22Rv1 (cell line): ENCODE measurements around the gene GALR3.
A peak's percentile ranks its signal among the peaks of the same experiment; 100 is the strongest.

Source experiments
- H3K27ac ChIP-seq: fragments of 450-650 bp; 2 replicates; pipeline ENCODE4 v1.5.1; 2017
- ZFX ChIP-seq: fragments of 450-650 bp; IDR thresholded peaks from 2 replicates; pipeline ENCODE4 v1.6.1; 2017; ENCODE audit warnings: antibody characterized with exemption, borderline replicate concordance
- TF ChIP-seq, protein P1 (sequence below): fragments of 450-650 bp; IDR thresholded peaks from 2 replicates; pipeline ENCODE4 v1.5.1; 2017; ENCODE audit warnings: mild to moderate bottlenecking

Gene GALR3

GRCh38 chr22:37781434-37782059 lies 41.6 kb upstream of the GALR3 start:
- TF ChIP-seq, protein P1, sequence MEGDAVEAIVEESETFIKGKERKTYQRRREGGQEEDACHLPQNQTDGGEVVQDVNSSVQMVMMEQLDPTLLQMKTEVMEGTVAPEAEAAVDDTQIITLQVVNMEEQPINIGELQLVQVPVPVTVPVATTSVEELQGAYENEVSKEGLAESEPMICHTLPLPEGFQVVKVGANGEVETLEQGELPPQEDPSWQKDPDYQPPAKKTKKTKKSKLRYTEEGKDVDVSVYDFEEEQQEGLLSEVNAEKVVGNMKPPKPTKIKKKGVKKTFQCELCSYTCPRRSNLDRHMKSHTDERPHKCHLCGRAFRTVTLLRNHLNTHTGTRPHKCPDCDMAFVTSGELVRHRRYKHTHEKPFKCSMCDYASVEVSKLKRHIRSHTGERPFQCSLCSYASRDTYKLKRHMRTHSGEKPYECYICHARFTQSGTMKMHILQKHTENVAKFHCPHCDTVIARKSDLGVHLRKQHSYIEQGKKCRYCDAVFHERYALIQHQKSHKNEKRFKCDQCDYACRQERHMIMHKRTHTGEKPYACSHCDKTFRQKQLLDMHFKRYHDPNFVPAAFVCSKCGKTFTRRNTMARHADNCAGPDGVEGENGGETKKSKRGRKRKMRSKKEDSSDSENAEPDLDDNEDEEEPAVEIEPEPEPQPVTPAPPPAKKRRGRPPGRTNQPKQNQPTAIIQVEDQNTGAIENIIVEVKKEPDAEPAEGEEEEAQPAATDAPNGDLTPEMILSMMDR: peak; percentile 36
- TF ChIP-seq ZFX: no peak
- no peak overlapping the region for H3K27ac ChIP-seq

DNA sequence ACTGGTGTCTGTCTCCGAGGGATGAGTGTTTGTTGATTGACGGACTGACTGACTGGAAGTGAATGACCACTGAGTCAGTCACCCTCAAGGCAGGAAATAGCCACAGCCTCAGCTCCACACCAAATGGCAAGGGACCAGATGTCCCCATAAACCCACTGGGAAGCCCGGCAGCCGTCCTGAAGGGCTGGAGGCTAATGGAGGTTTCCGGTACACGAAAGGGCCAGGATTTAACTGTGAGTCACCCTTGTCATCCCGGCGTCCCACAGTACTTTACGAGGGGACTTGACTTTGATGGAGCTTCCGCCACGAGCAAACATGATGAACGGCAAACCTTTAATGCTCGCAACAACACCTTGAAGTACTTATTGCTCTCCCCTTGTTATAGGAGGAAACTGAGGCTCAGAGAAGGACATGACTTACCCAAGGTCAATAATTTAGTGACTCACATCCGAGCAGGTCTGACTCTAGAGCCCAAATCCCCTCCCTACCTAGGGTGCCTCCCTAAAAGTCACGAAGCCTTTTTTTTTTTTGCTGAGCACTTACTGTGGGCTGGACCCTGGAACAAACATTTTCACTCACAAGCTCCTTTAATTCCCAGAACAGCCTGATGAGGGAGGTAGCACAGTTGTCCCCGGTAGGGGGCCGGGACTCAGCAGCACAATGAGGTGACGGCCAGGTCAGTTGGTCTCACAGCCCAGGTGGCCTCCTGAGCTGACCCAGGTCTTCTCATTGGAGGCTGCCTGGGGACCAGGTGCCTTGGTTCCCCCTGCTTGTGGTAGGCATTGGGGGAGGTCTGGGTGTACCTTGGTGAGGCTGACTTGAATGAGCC lies 40.6 kb upstream of the GALR3 start:
- TF ChIP-seq, protein P1: no peak
- TF ChIP-seq ZFX: no peak
- H3K27ac ChIP-seq: no peak overlapping the region

DNA sequence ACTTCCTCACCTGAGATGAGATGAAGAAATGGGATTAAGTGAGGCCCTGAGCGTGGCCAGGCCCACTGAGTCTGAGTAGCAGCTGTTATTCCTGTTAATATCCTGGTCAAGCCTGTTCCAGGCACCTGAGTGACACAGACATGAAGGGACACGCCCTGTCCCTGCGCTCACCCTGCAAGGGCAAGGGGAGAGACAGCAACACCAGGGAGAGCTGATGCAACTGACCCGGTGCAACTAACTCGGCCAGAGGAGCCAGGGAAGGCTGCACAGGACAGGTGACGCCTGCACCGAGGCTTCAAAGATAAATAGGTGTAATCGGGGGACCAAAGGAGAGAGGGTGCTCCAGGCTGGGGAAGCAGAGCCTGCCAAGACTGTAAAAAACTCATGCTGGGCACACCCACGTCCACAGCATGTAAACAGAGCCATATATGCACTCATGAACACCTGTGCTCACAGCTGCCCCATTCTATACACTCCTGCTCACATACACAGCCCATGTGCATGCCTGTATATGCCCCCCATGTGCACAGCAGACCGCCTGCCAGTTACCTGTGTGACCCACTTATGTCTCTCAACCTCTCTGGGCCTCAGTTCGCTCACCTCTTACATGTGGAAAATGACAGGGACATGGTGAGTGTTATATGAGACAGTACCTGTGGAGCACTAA lies 38.2 kb upstream of the GALR3 start:
- TF ChIP-seq, protein P1: no peak
- no peak for TF ChIP-seq ZFX
- H3K27ac ChIP-seq: peak overlapping the region; percentile 84

DNA sequence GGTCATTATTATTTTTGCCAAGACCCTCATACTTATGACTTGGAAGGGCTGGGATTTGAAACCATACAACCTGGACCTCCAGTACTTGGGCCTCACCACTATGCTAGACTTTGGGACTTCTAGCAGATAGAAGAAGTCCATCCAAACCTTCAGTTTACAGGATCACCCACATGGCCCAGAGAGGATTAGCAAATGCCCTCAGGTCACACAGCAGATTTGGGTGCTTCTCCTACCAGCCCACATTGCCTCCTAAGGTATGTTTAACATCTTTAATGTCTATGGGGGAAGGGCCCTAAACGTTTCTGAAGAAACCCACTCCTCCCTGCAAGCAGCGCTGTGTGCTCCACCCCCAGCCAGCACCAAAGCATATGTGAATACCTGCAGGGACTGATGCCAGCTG lies 32.9 kb upstream of the GALR3 start:
- TF ChIP-seq ZFX: no peak
- TF ChIP-seq, protein P1: no peak
- H3K27ac ChIP-seq: no peak overlapping the region

DNA sequence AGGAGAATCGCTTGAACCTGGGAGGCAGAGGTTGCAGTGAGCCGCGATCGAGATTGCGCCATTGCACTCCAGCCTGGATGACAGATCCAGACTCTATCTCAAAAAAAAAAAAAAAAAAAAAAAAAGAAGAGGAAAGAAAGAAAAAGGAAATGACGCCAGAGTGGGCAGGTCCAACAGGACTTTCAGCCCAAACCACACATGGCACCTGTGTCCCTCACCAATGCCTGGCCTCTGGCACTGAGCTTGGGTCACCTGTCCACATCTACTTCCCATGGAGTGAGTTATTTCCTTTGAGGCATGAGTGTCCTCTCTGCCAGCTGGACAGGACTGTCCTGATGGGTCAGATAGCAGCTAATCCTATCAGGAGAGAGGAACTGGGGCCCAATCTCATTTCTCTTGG lies 30.7 kb upstream of the GALR3 start:
- TF ChIP-seq, protein P1: no peak
- TF ChIP-seq ZFX: no peak

GRCh38 chr22:37794376-37794775 lies 28.8 kb upstream of the GALR3 start:
- TF ChIP-seq, protein P1: no peak
- TF ChIP-seq ZFX: no peak
- no peak overlapping the region for H3K27ac ChIP-seq

More for the DNA sequence above, 30.7 kb upstream of the GALR3 start:
- no peak overlapping the region for H3K27ac ChIP-seq
